ENCODE measurements around the gene GPBAR1. TPM values are rescaled to one million over a fixed set of nuclear protein-coding genes. Genes with fewer than 3 reads are reported as not detected.

The GPBAR1 gene
- total RNA-seq, 2 experiments from 2014 or later = 0.14 to 0.19 TPM

DNA sequence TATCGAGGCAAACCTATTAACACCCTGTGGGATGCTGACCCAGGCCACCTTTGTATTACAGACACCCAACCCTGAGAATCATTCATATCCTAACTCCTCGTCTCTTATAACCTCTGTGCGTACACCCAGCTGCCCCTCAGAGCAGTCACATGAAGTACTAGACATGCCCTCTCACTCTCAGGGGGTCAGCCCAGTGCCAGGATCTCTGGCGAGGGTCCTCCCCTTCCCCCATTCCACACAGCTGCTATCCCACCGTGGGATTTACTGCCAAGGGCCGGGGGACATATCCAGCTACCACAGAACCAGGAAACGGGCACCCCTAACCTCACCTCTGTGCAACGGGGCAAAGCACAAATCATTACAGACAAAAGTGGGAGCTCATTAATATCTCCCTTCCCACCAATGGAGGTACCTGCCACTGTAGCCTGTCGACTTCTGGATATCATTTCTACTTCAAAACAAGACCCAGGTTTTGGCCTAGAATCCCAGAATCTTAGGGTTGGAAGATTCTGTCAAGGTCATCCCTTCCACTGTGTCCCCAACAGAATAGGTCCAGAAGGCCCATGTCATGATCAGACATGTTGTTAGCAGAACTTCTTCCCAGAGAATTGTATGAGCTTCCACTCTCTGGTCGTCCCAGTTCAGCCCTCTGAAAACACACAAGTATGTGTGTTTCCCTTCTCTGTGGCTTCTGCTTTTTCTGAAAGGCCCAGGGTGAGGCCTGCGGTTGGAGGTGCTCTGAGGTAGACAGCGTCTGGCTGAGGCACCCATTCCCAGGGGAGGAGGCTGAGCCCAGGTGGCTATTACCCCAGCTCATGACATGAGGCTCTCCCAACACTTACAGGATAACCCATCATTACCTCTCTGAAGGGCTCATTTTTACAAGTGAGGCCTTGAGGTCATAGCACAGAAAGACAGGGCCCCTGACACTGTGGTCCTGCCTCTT is 29.8 kb downstream of the GPBAR1 start:
- POLR2A ChIA-PET = interaction anchor here (0.7 to 10.9 kb wide), 3 partner anchors 17 to 111 kb away, joined by 3 to 115 read pairs (median 3); partner anchors contain the start of genes AAMP and PNKD

GRCh38 chr2:218291318-218292047 is 30.7 kb downstream of the GPBAR1 start:
- Mint-ChIP-seq H3K36me3 (no peaks in the 10 kb centered on the region), H3K4me1 (ENCODE audit: low read depth) (peaks cover 60% of the 10 kb centered on the region), H3K27me3 (no peaks in the 10 kb centered on the region), H3K9me3 (no peaks in the 10 kb centered on the region), H3K4me3 (peak overlapping the region; percentile 80), H3K27ac (peak overlapping the region; percentile 89)
- ChIA-PET POLR2A (interaction anchor here (1.3 to 10.9 kb wide), 2 partner anchors 18 to 110 kb away, joined by 3 to 115 read pairs; partner anchors contain the start of genes AAMP and PNKD), CTCF (interaction anchor here (0.7 to 12.2 kb wide), 12 partner anchors 7 to 110 kb away, joined by 3 to 119 read pairs (median 5); partner anchors contain the start of genes AAMP, CATIP and PNKD)
- intact Hi-C loops (cut with micrococcal nuclease) = loop anchor here (1.0 to 5.0 kb wide), 4 partner anchors 25 to 356 kb away; no protein-coding TSS in a partner anchor
- peak; percentile 32 for DNase-seq

More for the DNA sequence above, 29.8 kb downstream of the GPBAR1 start:
- Mint-ChIP-seq H3K4me3 (peak overlapping the region; percentile 80), H3K9me3 (no peaks in the 10 kb centered on the region), H3K36me3 (no peaks in the 10 kb centered on the region), H3K27ac (peak overlapping the region; percentile 89), H3K4me1 (ENCODE audit: low read depth) (peaks cover 69% of the 10 kb centered on the region), H3K27me3 (no peaks in the 10 kb centered on the region)
- peak; percentile 65 for DNase-seq
- CTCF ChIA-PET = interaction anchor here (0.7 to 12.2 kb wide), 10 partner anchors 8 to 106 kb away, joined by 3 to 119 read pairs (median 6); partner anchors contain the start of genes AAMP, CATIP and PNKD
- intact Hi-C loops (cut with micrococcal nuclease) = loop anchor here (5.0 kb wide), 2 partner anchors 292 to 357 kb away; no protein-coding TSS in a partner anchor

DNA sequence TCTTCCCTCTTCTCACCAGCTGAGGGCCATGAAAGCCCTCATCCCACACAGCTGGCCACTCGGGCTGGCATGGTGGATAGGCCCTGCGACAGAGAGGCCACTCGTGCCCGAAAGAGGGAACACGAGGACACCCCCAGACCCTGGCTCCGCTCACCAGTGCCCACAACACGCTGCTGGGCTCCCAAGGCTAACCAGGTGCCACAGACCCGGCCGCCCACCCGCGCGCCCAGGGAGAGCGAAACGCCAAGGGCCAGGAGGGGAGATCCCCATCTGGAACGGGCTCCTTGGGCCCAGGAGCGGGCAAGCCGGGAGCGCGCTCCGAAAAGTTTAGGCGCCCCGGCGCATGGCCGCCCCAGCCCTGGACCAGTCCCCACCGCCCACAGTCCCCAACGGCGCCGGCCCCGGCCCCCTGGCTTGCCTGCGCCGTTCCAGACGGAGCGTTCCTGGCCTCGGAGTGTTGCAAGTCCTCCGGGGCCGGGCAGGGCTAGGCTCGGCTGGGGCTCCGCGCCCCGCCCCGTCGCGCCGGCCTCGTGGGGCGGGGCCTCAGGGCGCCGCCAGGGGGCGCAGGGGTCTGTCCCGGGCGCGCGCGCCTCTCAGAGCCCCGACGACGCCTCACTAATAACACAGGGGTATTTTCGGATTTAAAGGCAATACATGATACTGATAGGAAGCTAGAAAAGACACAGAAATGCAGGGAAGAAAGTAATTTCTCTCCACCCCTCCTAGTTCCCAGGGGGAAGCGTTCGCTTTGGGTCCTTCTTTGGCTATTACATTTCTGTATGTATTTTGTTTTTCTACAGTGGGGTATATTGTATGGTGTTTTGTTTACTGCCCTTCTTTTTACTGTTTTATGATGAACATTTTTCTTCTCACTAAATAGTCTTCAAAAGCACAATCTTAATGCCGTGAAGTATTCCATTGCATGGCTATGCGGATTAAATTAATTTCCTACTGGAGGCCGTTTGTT is 31.5 kb downstream of the GPBAR1 start, which contains the start of gene TMBIM1:
Gene TMBIM1, minus strand, starts transcription at position 456 of the 967 bp plus-strand sequence. CDS start 10,362 bp downstream, outside the sequence.
- H3K27ac Mint-ChIP-seq = peak within 1 kb of the TSS; percentile 89
- H3K36me3 Mint-ChIP-seq = no peaks in the 10 kb centered on the region
- POLR2A ChIA-PET = interaction anchor here (1.3 to 10.9 kb wide), 2 partner anchors 19 to 109 kb away, joined by 3 to 115 read pairs; partner anchors contain the start of genes AAMP and PNKD
- no peaks in the 10 kb centered on the region for H3K27me3 Mint-ChIP-seq
- peaks cover 51% of the 10 kb centered on the region for H3K4me1 Mint-ChIP-seq (ENCODE audit: low read depth)
- peak; percentile 83 for DNase-seq
- intact Hi-C loops (cut with micrococcal nuclease) = loop anchor here (1.0 to 5.0 kb wide), 4 partner anchors 24 to 355 kb away; no protein-coding TSS in a partner anchor
- peak within 1 kb of the TSS; percentile 80 for H3K4me3 Mint-ChIP-seq
- no peaks in the 10 kb centered on the region for H3K9me3 Mint-ChIP-seq
- CTCF ChIA-PET = interaction anchor here (0.6 to 12.2 kb wide), 20 partner anchors 8 to 174 kb away, joined by 3 to 119 read pairs (median 4); partner anchors contain the start of genes AAMP, CATIP, CTDSP1 and PNKD

- Mint-ChIP-seq H3K4me3 (no peak overlapping the region), H3K36me3 (no peaks in the 10 kb centered on the region), H3K9me3 (no peaks in the 10 kb centered on the region), H3K27me3 (no peaks in the 10 kb centered on the region), H3K27ac (no peak overlapping the region), H3K4me1 (ENCODE audit: low read depth) (peaks cover 40% of the 10 kb centered on the region)
- POLR2A ChIA-PET = no interaction called here
- intact Hi-C loops (cut with micrococcal nuclease) = loop anchor here (2.0 to 5.0 kb wide), 3 partner anchors 23 to 353 kb away; no protein-coding TSS in a partner anchor
- no peak for DNase-seq
- CTCF ChIA-PET = interaction anchor here (0.8 to 12.2 kb wide), 5 partner anchors 21 to 223 kb away, joined by 3 to 119 read pairs (median 4); partner anchors contain the start of genes AAMP, CATIP and PNKD
Observed at GRCh38 chr2:218293715-218294429, 33.1 kb downstream of the GPBAR1 start.

- intact Hi-C loops (cut with micrococcal nuclease) = loop anchor here (5.0 kb wide), 2 partner anchors 288 to 353 kb away; no protein-coding TSS in a partner anchor
- Mint-ChIP-seq H3K27ac (no peak overlapping the region), H3K4me1 (ENCODE audit: low read depth) (peaks cover 34% of the 10 kb centered on the region), H3K27me3 (no peaks in the 10 kb centered on the region), H3K9me3 (no peaks in the 10 kb centered on the region), H3K36me3 (no peaks in the 10 kb centered on the region), H3K4me3 (no peak overlapping the region)
- ChIA-PET POLR2A (no interaction called here), CTCF (interaction anchor here (12.2 kb wide), 1 partner anchor 21 kb away, joined by 119 read pairs; the partner anchor contains the start of genes AAMP and PNKD)
- no peak for DNase-seq
Observed at GRCh38 chr2:218294430-218295022, 33.7 kb downstream of the GPBAR1 start.

DNA sequence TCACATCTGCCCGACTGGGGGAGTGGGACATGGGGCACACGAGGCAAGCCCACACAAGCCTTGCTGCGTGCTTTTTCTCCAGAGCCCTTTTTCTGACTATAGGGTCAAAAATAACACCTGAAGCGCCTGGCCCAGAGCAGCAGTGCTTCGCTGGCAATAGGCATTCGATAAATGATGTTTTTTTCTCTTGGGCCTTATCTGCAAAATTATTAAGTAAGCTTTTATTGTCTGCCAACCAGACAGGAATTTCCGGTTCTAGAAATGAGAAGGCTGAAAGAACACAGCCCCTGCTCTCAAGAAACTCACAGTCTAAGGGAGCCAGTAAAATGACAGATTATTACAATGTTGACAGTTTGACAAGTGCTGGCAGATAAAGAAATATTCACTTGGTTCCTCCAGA is 34.2 kb downstream of the GPBAR1 start:
- ChIA-PET CTCF (interaction anchor here (0.6 to 12.2 kb wide), 6 partner anchors 22 to 102 kb away, joined by 3 to 119 read pairs (median 6); partner anchors contain the start of genes AAMP and PNKD), POLR2A (no interaction called here)
- Mint-ChIP-seq H3K4me1 (ENCODE audit: low read depth) (peaks cover 29% of the 10 kb centered on the region), H3K36me3 (no peaks in the 10 kb centered on the region), H3K9me3 (no peaks in the 10 kb centered on the region), H3K27ac (no peak overlapping the region), H3K4me3 (no peak overlapping the region), H3K27me3 (no peaks in the 10 kb centered on the region)
- no peak for DNase-seq
- intact Hi-C loops (cut with micrococcal nuclease) = no loop called here

DNA sequence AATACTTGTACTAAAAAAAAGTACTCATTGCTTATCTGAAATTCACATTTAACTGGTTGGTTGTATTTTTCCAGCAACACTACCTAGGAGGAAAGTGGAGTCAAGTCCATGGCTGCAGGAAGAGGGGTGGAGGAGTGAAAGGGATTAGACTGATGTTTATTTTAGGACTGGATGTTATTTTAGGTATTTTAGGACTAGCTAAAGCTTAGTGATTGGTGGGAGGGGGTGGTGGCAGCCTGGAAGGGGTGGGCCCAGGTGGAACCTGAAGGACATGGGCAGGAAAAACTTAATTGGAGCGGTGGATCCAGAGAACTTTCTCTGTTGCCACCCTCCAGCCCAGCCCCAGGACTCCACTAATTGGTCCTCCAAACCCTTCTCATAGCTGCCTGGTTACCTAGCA is 35.4 kb downstream of the GPBAR1 start:
- Mint-ChIP-seq H3K36me3 (no peaks in the 10 kb centered on the region), H3K9me3 (no peaks in the 10 kb centered on the region), H3K4me1 (ENCODE audit: low read depth) (peaks cover 20% of the 10 kb centered on the region), H3K27me3 (no peaks in the 10 kb centered on the region), H3K4me3 (no peak overlapping the region), H3K27ac (no peak overlapping the region)
- DNase-seq = no peak
- ChIA-PET POLR2A (no interaction called here), CTCF (interaction anchor here (1.2 to 12.2 kb wide), 4 partner anchors 23 to 100 kb away, joined by 6 to 119 read pairs (median 6); partner anchors contain the start of genes AAMP and PNKD)
- intact Hi-C loops (cut with micrococcal nuclease) = no loop called here

DNA sequence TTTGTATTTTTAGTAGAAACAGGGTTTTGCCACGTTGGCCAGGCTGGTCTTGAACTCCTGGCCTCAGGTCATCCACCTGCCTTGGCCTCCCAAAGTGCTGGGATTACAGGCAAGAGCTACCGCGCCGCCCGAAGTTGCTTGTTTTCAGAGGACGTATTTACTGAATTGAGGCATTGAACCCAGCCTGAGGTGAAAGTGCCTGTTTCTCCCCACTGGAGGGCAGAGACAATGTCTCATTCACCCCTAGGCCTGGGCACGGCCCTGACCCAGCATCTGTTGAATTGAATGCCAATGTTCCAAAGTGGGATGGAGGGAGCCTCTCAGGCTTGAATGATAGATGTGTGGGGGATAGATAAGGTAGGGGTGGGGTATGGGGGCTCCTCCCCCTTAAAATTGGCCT is 36.0 kb downstream of the GPBAR1 start:
- Mint-ChIP-seq H3K4me1 (ENCODE audit: low read depth) (peaks cover 25% of the 10 kb centered on the region), H3K36me3 (no peaks in the 10 kb centered on the region), H3K27ac (no peak overlapping the region), H3K27me3 (no peaks in the 10 kb centered on the region), H3K9me3 (no peaks in the 10 kb centered on the region), H3K4me3 (no peak overlapping the region)
- no peak for DNase-seq
- ChIA-PET POLR2A (no interaction called here), CTCF (interaction anchor here (2.1 to 12.2 kb wide), 3 partner anchors 24 to 61 kb away, joined by 6 to 119 read pairs (median 7); partner anchors contain the start of genes AAMP and PNKD)
- intact Hi-C loops (cut with micrococcal nuclease) = no loop called here

GRCh38 chr2:218298314-218298875 is 37.6 kb downstream of the GPBAR1 start:
- peaks cover 16% of the 10 kb centered on the region for H3K4me1 Mint-ChIP-seq (ENCODE audit: low read depth)
- ChIA-PET POLR2A (no interaction called here), CTCF (interaction anchor here (0.7 to 12.2 kb wide), 6 partner anchors 8 to 89 kb away, joined by 3 to 119 read pairs (median 5); partner anchors contain the start of genes AAMP, CATIP and PNKD)
- H3K27me3 Mint-ChIP-seq = no peaks in the 10 kb centered on the region
- no peak overlapping the region for H3K4me3 Mint-ChIP-seq
- no peak for DNase-seq
- no peaks in the 10 kb centered on the region for H3K36me3 Mint-ChIP-seq
- H3K9me3 Mint-ChIP-seq = no peaks in the 10 kb centered on the region
- no peak overlapping the region for H3K27ac Mint-ChIP-seq
- intact Hi-C loops (cut with micrococcal nuclease) = no loop called here
